ENCODE measurements around the gene THSD8. TPM values are rescaled to one million over a fixed set of nuclear protein-coding genes. Genes with fewer than 3 reads are reported as not detected.
"Not testable (repeated sequence)": the region's sequence is repeated elsewhere in the genome, so short reads cannot be mapped to it uniquely, and the experiment has no call there.

Gene THSD8
- total RNA-seq, 1 experiment from 2014 or later: not detected

GRCh38 chr19:12825254-12826131 lies 23.6 kb downstream of the THSD8 start:
- no peak for DNase-seq (ENCODE audit: low read depth)

- DNase-seq (ENCODE audit: low read depth): peak; percentile 52
These were observed 26.6 kb downstream of the THSD8 start for GRCh38 chr19:12828494-12828893.

DNA sequence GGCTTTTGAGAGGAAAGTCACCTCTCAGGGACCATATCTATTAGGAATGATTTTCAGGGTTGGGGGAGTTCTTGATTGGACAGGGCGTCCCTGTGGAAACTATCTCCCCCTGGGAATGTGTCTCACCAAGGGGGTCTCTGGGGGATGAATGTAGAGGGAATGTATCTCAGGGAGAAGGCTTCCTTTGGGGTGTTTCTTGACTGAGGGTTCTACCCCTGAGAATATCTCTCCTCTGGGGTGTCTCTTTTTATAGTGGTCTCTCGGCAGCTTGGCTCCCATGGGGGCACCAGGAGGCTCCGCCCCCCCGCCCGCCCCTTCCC lies 31.5 kb downstream of the THSD8 start:
- DNase-seq (ENCODE audit: low read depth): no peak

- DNase-seq (ENCODE audit: low read depth): no peak
These were observed 32.1 kb downstream of the THSD8 start for GRCh38 chr19:12833738-12834565.

- peak; percentile 23 for DNase-seq (ENCODE audit: low read depth)
These were observed 32.7 kb downstream of the THSD8 start, which contains the start of gene RTBDN for GRCh38 chr19:12834566-12834943. Gene RTBDN, minus strand, starts transcription at chr19:12834579. Its CDS starts 4,600 bp downstream, at chr19:12829979.

- peak; percentile 35 for DNase-seq (ENCODE audit: low read depth)
These were observed 33.3 kb downstream of the THSD8 start for GRCh38 chr19:12834976-12835757.

GRCh38 chr19:12836529-12836863 lies 34.6 kb downstream of the THSD8 start:
- DNase-seq (ENCODE audit: low read depth): no peak

- no peak for DNase-seq (ENCODE audit: low read depth)
These were observed 35.4 kb downstream of the THSD8 start for GRCh38 chr19:12837225-12837624.

- no peak for DNase-seq (ENCODE audit: low read depth)
These were observed 36.5 kb downstream of the THSD8 start, which contains the start of gene MAST1 for GRCh38 chr19:12838182-12838885. Gene MAST1, plus strand, starts transcription at chr19:12838515. Its CDS starts 58 bp downstream, at chr19:12838573.

- DNase-seq (ENCODE audit: low read depth): no peak
These were observed 37.3 kb downstream of the THSD8 start for GRCh38 chr19:12838886-12839756.

DNA sequence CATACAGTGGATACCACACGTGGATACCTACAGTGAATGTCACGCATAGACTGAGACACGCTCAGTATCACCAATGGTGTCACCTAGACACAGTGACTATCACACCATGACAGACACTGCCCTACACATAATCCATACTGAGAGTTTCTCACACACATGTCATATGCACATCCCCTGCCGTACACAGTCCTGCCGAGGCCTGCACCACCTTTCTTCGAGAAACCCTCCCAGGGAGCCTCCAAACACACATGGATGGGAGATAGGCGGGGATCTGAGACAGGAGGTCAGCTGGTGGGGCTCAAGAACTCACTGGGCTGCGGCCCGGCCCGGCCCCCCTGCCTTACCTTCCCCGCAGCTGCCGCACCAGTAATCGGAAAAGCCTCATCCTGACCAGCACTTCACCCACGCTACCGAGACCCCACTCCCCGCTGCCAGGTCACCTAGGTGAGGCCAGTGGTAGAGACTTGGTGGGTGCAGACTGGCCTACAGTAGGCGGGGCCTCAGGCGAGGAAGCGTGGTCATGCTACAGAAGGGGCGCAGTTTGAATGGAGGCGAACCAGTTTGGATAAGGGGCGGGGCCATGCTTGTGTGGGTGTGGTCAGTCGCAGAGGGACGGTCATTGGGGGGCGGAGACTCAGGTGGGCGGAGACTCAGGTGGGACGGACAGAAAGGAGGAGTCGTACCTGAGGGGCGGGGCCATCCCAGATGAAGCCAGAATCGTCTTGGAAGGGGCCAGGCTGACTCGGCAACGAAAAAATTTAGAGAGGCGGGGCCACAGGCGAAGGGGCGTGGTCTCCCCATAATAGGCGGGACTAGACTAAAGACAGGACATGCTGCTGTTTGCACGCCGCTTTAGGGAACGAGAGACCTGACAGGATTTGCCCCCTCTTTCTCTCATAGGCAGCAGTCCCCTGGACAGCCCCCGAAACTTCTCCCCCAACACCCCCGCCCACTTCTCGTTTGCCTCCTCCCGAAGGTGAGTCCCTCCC lies 38.5 kb downstream of the THSD8 start:
- peak; percentile 56 for DNase-seq (ENCODE audit: low read depth)

DNA sequence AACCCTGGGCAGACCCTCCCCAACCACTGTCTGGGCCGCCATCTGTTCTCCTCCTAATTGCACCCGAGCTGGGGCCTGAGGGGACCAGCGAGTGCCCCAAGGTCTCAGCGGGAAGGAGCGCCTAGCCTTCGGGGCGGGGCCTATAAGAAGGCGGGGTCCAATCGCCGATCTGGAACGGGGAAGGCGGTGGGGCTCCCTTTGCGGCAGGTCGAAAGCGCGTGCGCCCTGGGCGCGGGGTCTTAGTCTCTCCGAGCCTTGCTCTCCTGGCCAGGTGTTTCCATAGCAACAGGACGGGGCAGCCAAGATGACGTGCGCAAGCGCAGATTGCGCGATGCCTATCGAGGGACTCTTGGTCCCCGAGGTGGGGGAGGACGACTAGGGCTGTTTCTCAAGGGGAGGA lies 39.2 kb downstream of the THSD8 start:
- no peak for DNase-seq (ENCODE audit: low read depth)

GRCh38 chr19:12842511-12842910 lies 40.6 kb downstream of the THSD8 start:
- DNase-seq (ENCODE audit: low read depth): no peak

GRCh38 chr19:12843328-12843727 lies 41.5 kb downstream of the THSD8 start:
- no peak for DNase-seq (ENCODE audit: low read depth)

DNA sequence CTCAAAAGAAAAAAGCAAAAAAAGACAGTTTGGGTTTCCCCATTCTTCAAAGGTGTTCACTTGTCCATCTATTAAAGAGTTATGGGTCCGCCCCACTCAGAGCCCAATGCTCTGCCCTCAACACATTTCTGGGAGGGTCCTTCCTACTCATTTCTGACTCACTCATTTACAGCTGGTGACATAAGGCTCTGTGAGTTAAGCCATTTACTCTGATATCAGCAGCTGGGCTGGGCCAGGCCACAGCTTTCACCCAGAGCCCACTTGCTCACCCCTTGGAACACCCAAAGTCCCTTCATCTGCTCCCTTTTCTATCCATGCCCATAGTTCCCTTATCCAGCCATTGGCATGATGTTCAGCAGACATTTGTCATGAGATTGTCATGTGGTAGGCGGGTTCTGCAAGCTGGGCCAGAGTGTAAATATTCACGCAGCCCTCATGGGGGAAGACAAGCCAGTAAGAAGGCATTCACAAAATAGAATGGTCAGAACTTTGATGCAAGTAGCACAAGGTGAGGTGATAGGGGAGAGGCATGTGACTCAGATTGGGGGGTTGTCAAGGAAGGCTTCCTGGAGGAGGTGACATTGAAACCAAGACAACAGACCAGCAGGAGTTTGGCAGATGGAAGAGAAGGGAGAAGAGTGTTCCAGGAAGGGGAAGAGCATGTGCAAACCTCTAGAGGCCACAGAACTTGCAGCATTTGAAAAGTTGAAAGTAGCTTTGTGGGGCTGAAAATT lies 42.3 kb downstream of the THSD8 start:
- DNase-seq (ENCODE audit: low read depth): no peak

DNA sequence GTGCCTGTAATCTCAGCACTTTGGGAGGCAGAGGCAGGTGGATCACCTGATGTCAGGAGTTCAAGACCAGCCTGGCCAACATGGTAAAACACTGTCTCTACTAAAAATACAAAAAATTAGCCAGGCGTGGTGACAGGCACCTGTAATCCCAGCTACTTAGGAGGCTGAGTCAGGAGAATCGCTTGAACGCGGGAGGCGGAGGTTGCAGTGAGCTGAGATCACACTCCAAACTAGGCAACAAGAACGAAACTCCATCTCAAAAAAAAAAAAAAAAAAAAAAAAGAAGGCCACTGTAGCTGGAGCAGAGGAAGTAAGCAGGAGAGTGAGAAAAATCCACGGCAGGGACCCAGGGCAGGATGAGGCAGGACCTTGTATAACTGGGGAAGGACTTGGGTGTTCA lies 44.7 kb downstream of the THSD8 start:
- not testable (repeated sequence) for DNase-seq (ENCODE audit: low read depth)

DNA sequence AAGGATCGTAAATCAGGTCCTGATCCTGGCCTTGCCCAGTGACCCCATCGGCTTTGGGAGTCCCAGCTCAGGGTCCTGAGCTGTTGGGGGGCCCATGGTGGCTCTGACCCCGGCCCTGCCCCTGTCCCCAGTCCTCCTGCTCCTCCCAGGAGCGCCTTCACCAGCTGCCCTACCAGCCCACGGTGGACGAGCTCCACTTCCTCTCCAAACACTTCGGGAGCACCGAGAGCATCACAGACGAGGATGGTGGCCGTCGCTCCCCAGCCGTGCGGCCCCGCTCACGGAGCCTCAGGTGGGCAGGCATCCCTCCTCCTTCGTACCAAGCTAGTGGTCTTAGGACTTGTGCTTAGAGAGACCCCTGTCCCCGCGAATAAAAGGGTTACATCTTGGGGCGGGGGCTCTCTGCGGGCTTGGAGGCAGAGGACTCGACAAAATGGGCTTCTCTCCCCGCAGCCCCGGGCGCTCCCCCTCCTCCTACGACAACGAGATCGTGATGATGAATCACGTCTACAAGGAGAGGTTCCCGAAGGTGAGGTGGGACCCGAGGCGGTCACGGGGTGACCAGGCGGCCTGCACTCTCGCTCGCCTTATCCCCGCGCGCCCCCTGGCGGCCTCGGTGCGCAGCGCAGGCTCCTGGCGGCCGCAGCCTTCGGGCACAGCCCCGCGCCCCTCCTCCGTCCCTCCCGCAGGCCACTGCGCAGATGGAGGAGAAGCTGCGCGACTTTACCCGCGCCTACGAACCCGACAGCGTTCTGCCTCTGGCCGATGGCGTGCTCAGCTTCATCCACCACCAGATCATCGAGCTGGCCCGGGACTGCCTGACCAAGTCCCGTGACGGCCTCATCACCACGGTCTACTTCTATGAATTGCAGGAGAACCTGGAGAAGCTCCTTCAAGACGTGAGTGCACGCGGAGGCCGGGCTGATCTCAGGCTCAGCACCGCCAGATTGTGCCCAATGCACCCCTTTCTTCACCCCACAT lies 45.6 kb downstream of the THSD8 start:
- DNase-seq (ENCODE audit: low read depth): peak; percentile 79

Data from M059J (cell line).